ENCODE measurements around the gene KIAA0753. TPM values are rescaled to one million over a fixed set of nuclear protein-coding genes. Genes with fewer than 3 reads are reported as not detected.

Gene KIAA0753
- total RNA-seq, 4 donors from 2014 or later, result 14.7 to 36.3 (median 23.3) TPM

GRCh38 chr17:6608321-6608720, 32.2 kb downstream of the KIAA0753 start:
- TF ChIP-seq POLR2A (IDR thresholded peaks at IDR 0.05), result no peak
- TF ChIP-seq, protein P1, sequence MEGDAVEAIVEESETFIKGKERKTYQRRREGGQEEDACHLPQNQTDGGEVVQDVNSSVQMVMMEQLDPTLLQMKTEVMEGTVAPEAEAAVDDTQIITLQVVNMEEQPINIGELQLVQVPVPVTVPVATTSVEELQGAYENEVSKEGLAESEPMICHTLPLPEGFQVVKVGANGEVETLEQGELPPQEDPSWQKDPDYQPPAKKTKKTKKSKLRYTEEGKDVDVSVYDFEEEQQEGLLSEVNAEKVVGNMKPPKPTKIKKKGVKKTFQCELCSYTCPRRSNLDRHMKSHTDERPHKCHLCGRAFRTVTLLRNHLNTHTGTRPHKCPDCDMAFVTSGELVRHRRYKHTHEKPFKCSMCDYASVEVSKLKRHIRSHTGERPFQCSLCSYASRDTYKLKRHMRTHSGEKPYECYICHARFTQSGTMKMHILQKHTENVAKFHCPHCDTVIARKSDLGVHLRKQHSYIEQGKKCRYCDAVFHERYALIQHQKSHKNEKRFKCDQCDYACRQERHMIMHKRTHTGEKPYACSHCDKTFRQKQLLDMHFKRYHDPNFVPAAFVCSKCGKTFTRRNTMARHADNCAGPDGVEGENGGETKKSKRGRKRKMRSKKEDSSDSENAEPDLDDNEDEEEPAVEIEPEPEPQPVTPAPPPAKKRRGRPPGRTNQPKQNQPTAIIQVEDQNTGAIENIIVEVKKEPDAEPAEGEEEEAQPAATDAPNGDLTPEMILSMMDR (IDR thresholded peaks at IDR 0.05), result no peak
- DNase-seq, result no peak

DNA sequence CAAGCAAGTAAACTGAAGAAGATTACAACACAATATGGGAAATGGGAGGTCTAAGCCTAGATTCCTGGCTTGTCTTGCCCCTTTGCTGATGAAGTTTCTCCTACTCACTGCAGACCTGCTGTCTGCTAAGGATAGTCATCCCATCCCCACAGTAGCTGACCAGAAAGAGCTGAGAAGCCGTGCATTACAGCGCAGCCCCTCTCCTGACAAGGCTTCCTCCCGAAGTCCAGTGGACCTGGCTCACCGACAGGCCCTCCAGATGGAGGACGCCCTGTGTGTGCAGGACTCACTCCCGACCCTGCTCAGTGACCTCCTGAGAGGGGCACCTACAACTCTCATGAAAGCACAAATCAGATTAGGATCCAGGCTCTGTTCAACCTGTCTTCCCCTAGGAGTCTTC, 35.4 kb downstream of the KIAA0753 start:
- Histone ChIP-seq H3K27ac (no peak overlapping the region), H3K9me3 (no peaks in the 10 kb centered on the region), H3K4me1 (no peaks in the 10 kb centered on the region), H3K27me3 (no peaks in the 10 kb centered on the region), H3K36me3 (peaks cover 0 to 64% (median 0%) of the 10 kb centered on the region in 3 donors), H3K4me3 (no peak overlapping the region)
- DNase-seq, result no peak
- TF ChIP-seq POLR2A (IDR thresholded peaks at IDR 0.05), result no peak
- TF ChIP-seq, protein P1 (IDR thresholded peaks at IDR 0.05), result no peak

More at GRCh38 chr17:6608321-6608720, 32.2 kb downstream of the KIAA0753 start:
- Histone ChIP-seq H3K27ac (no peak overlapping the region), H3K9me3 (no peaks in the 10 kb centered on the region), H3K4me1 (no peaks in the 10 kb centered on the region), H3K36me3 (peaks cover 0 to 60% (median 0%) of the 10 kb centered on the region in 3 donors), H3K4me3 (no peak overlapping the region), H3K27me3 (no peaks in the 10 kb centered on the region)

DNA sequence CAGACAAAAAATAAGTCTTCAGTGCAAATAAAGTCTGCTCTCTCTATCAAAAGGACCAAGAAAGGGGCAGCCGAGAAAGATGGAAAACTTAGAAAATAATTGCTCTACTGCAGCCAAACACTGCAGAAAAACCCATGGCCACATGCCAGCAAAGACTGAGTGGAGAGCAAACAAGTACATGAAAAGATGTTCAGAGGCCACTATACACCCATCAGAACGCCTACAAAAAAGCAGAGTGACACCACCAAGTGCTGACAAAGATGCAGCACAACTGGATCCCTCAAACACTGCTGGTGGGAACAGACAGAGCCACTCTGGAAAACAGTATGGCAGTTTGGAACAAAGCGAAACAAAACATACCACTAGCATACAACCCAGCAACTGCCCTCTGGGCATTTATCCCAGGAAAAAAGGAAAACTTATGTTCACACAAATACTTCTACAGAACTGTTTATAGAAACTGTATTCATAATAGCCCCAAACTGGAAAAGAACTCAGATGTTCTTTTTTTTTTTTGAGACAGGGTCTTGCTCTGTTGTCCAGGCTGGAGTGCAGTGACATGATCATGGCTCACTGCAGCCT, 36.7 kb downstream of the KIAA0753 start:
- no peak for DNase-seq
- H3K4me1 ChIP-seq, result peaks cover 0 to 6% (median 0%) of the 10 kb centered on the region in 4 donors
- peaks cover 0 to 50% (median 0%) of the 10 kb centered on the region in 3 donors for H3K36me3 ChIP-seq
- H3K9me3 ChIP-seq, result no peaks in the 10 kb centered on the region
- no peaks in the 10 kb centered on the region for H3K27me3 ChIP-seq
- H3K4me3 ChIP-seq, result no peak overlapping the region
- TF ChIP-seq POLR2A (IDR thresholded peaks at IDR 0.05), result no peak
- TF ChIP-seq, protein P1 (IDR thresholded peaks at IDR 0.05), result no peak
- no peak overlapping the region for H3K27ac ChIP-seq

DNA sequence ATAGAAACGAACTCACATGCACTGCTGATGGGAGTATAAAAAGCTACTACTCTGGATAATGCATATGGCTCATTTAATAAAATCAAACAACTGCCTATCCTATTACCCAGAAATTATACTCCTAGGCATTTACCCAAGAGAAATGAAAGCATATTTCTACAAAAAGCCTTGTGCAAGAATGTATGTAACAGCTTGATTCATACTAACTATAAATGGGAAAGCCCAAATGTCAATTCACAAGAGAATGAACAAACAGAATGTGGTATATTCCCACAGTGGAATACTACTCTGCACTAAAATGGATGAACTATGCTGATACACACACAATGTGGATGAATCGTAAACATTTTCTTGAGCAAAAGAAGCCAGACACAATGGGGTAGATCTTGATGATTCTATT, 38.4 kb downstream of the KIAA0753 start:
- no peak for DNase-seq
- Histone ChIP-seq H3K4me3 (no peak overlapping the region), H3K27ac (no peak overlapping the region), H3K27me3 (no peaks in the 10 kb centered on the region), H3K9me3 (no peaks in the 10 kb centered on the region), H3K36me3 (peaks cover 0 to 38% (median 0%) of the 10 kb centered on the region in 3 donors), H3K4me1 (peaks cover 0 to 17% (median 0%) of the 10 kb centered on the region in 4 donors)
- no peak for TF ChIP-seq POLR2A (IDR thresholded peaks at IDR 0.05)
- TF ChIP-seq, protein P1 (IDR thresholded peaks at IDR 0.05), result no peak

GRCh38 chr17:6599364-6599763, 41.1 kb downstream of the KIAA0753 start:
- Histone ChIP-seq H3K36me3 (peaks cover 0 to 43% (median 0%) of the 10 kb centered on the region in 3 donors), H3K27ac (no peak overlapping the region), H3K9me3 (no peaks in the 10 kb centered on the region), H3K27me3 (no peaks in the 10 kb centered on the region), H3K4me1 (peaks cover 0 to 17% (median 0%) of the 10 kb centered on the region in 4 donors), H3K4me3 (no peak overlapping the region)
- no peak for DNase-seq
- TF ChIP-seq, protein P1 (IDR thresholded peaks at IDR 0.05), result no peak
- TF ChIP-seq POLR2A (IDR thresholded peaks at IDR 0.05), result no peak

Measured in Peyer's patch (tissue), 4 donors.